GM21515 (cell line): Measurements from ENCODE around the gene ADAM11.
"Not testable (repeated sequence)": the region's sequence is repeated elsewhere in the genome, so short reads cannot be mapped to it uniquely, and the experiment has no call there.

ENCODE experiments used
- ATAC-seq: cut with Tn5 transposase; IDR thresholded peaks from one replicate; pipeline ENCODE4 v1.9.1; 2021; ENCODE audit not compliant: unreplicated experiment

The ADAM11 gene

DNA sequence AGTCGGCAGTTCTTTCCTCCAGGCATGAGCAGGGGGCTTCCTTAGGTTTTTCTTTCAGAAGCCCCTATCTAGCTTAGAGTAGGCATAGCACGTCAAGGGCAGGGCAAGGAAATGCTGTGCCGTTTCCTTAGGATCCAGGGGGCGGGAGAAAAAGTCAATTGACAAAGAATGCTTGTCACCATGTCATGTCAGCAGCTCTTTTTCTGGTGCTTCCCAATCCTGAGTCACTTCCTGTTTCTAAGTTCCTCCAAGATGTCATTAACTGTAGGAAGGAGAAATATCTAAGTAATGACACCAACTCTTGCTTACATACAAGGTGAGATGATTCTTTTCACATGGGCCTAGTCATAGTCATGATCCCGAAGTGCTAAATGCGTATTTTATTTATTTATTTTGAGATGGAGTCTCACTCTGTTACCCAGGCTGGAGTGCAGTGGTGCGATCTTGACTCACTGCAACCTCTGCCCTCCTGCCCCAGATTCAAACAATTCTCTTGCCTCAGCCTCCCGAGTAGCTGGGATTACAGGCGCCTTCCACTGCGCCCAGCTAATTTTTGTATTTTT lies 36.1 kb downstream of the ADAM11 start:
- ATAC-seq = no peak

- ATAC-seq = no peak
Measured at GRCh38 chr17:44795421-44795820, 36.6 kb downstream of the ADAM11 start.

DNA sequence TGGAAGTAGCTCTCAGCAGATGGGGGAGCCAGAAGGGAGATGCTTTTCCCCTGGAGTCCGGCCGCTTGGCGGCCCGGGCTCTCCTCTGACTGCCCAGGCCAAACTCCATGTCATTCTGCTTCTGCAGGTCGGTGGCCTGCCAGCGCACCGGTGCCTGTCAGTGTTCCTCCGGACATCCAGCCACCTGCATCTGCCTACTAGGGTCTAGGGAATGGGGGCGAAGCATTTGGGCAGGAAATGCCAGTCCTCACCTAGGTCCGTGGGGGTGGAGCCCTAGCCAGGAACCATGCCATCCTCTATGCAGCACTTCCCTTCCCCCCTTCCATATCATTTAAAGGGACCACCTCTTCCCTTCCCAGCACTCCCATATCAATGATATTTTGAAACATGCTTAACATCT lies 37.1 kb downstream of the ADAM11 start:
- ATAC-seq = no peak

DNA sequence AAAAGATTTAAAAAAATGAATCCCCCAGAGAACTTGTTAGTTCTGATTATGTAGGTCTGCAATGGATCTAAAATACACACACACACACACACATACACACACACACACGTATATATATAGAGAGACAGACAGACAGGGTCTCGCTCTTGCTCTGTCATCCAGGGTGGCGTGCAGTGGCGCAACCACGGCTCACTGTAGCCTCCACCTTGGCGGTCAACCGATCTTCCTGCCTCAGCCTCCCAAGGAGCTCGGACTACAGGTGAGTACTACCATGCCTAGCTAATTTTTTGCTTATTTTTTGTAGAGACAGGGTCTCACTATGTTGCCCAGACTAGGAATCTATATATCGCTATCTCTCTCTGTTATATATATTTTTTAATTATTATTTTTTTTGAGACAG lies 37.9 kb downstream of the ADAM11 start:
- ATAC-seq = no peak

DNA sequence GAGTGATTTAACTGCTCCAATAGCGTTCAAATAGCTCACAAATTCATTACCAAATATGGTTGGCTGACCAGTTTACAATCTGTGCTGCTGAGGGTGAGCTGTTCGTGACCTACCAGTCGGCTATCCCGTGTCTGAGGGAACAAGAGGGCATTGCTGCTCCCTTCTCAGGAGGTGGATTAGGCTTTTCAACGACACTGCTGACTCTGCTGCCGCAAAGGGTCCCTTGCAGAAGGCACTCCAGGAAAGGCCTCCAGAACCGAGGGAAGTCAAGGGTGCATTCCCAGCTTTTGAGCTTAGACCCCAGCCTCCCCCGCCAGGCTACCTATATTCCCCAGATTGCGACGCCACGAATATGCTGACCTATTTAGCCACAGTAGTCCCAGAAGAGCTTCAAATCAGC lies 39.0 kb downstream of the ADAM11 start:
- no peak for ATAC-seq

DNA sequence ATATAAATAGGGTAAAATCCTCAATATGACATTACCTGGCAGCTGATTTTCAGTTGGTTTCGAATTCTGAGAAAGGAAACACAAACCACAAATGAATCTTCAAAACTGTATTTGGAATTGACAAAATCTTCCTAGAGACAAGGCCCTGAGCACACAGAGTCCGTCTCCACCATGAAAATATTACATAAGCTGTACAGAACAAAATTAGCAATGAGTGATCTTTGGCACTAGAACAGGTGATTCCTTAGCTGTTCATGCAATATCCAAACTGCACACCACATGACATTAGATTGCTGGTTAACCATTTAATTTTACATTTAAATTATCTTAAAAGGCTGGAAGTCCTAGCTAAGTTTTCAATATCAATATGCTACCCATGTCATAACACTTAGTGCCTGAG lies 39.6 kb downstream of the ADAM11 start:
- no peak for ATAC-seq

- ATAC-seq = no peak
Measured at GRCh38 chr17:44801880-44802279, 43.1 kb downstream of the ADAM11 start.

DNA sequence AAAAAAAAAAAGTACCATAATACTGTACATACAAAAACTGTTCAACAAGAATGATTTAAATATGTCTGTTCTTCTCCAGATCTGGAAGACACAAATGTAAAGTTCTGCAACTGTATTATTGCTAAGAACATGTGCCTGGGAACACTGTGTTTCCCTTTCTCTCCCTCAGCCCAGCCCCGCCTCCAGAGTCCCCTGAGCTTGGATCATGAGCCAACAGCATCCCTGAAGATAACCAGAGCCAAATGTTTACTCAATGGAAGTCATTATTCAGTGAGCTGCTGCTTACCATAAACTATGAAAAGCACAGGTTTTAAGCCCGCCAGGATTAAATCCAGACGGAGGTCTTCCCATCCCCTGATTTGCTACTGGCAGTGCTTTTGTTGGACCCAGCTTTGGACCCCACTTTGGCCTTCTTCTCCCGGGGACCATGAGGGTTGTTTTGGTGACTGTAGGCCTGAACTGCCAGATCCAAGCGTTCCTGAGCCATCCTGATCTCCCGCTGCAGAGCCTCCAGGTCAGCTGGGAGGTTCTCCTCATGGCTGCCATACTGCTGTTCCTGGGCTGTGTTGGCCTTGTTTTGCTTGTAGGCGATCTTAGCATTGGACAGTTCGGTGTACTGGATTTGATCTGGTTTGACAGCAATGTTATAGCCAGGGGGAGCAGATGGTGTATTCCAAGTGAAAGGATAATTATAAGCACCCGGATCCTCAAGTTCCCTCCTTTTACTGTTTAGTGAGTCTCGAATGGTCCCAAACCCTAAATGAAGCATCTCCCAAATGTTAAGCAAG lies 45.7 kb downstream of the ADAM11 start:
- no peak for ATAC-seq

- no peak for ATAC-seq
Measured at GRCh38 chr17:44807093-44807816, 48.5 kb downstream of the ADAM11 start.

DNA sequence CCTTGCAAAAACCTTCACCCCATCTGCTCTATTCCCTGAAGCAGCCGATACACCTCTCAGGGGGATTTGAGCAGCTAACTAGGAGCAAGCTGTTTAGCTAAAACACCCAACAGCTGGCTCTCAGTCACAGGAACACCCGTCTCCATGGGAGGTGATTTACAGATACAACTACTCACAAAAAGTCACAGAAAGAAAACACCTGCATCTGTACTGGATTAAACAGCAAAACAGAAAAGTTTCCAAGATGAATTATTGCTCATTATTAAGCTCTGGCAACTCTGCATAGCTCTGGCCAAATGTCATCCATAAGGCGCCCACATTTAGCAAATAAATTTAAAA lies 49.0 kb downstream of the ADAM11 start:
- no peak for ATAC-seq

DNA sequence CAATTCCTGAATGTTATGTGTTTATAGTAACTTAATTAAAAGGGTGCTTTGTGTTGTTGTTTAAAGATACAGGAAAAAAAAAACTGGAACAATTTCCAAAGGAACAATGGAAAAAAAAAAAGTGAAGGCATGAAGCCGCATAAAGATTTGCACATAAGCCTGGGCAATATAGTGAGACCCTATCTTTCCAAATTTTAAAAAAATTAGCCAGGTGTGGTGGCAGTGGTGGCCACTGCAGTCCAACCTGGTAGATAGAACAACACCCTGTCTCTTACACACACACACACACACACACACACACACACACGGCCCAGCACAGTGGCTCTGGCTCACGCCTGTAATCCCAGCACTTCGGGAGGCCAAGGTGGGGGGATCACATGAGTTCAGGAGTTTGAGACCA lies 49.4 kb downstream of the ADAM11 start:
- no peak for ATAC-seq

- ATAC-seq = not testable (repeated sequence)
Measured at GRCh38 chr17:44808656-44809388, 50.0 kb downstream of the ADAM11 start.

- no peak for ATAC-seq
Measured at GRCh38 chr17:44812263-44812662, 53.5 kb downstream of the ADAM11 start.

DNA sequence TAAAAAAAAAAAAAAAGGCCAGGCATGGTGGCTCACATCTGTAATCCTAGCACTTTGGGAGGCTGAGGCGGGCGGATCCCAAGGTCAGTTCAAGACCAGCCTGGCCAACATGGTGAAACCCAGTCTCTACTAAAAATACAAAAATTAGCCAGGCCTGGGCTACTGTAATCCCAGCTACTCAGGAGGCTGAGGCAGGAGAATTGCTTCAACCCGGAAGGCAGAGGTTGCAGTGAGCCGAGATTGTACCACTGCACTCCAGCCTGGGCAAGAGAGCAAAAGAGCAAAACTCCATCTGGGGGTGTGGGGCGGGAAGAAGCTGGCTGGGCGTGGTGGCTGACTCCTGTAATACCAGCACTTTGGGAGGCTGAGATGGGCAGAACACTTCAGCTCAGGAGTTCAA lies 59.7 kb downstream of the ADAM11 start:
- not testable (repeated sequence) for ATAC-seq

DNA sequence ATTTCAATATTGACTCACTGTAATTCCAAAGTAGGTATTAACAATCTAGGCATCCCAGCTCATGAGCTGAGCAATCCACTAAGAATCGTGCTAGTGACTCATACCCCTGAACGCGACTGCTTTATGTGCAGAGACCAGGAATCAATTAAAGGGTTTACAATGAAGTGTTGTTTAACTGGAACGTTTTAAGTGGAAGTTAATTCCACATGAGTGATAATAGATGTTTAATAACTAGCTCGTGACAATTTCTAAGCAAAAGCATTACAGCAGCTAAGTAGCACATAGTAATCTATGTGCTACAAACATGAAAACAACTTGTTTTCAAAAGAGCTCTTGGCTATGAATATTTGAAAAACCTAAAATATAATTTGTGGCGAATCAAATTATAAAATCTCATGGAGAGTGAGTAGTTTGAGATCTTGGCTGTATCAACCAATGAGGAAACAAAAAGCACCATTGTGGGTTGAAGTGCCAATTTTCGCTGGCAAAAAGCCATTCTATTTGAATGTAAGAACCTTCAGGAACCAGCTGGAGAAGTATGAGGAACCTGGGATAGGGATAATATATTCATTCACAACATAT lies 61.9 kb downstream of the ADAM11 start:
- ATAC-seq = no peak

GRCh38 chr17:44825236-44825635 lies 66.4 kb downstream of the ADAM11 start:
- ATAC-seq = not testable (repeated sequence)

DNA sequence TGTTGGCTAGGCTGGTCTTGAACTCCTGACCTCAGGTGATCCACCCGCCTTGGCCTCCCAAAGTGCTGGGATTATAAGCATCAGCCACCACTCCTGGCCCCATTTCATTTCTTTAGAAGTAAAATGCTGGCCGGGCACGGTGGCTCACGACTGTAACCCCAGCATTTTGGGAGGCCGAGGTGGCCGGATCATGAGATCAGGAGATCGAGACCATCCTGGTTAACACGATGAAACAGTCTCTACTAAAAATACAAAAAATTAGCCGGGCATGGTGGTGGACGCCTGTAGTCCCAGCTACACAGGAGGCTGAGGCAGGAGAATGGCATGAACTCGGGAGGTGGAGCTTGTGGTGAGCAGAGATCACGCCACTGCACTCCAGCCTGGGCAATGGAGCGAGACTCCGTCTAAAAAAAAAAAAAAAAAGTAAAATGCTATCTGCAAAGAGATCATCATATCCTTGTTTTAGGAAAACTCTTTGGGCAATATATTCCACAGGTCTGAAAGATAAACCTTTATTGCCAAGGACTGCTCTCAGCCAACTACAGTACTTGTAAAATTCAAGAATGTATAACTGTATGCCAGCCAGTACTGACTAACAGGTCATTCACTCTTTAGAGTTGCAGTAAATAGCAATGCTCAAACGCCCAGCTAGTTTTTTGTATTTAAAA lies 67.5 kb downstream of the ADAM11 start:
- no peak for ATAC-seq

- no peak for ATAC-seq
Measured at GRCh38 chr17:44827863-44828262, 69.1 kb downstream of the ADAM11 start.

DNA sequence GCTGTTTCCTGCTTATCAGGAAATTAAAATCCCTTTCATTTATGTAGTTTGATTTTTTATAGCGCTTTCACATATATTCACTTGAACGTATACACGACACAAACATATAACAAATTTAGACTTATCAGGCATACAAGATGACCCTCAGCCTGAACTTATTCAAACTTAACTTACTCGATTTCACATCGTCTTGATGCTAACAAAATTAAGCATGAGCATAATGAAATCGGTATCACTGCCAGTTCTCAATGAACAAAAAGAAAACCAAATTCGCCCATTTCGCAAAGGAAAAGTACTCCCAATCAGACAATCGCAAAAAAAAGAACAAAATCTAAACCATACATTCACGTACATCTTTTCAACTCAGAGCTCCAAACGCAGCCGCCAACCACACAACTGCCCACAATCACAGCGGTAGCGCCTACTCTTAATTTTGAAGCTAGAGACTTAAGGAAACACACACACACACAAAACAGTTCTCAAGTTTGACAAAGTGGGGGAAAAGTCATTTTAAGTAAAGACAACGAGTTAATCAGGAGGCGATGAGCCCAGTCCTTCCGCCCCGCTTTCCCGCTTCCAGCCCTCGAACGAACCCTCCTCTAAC lies 70.2 kb downstream of the ADAM11 start:
- ATAC-seq = no peak
